GM12878 (cell line): ENCODE results near the gene JOSD2. TPM values are rescaled to one million over a fixed set of nuclear protein-coding genes. Genes with fewer than 3 reads are reported as not detected.

Source experiments
- ATAC-seq: fragments of 200-7000 bp; cut with Tn5 transposase; 3 replicates; pipeline ENCODE4 v1.9.1; 2020; ENCODE audit warnings: mild to moderate bottlenecking, moderate library complexity
- BruUV-seq: library from RNA; stranded (reverse); fragments of 400-500 nt; replicated peaks from 2 replicates; lab custom pipeline; 2021; lab: Mats Ljungman, UMichigan
- CTCF ChIA-PET: fragments of 300-600 bp; sonication (Branson Sonifier 250); formaldehyde crosslinking; extraction: SDS; loops from one replicate; lab custom pipeline; 2021; ENCODE audit warnings: inconsistent platforms; lab: Yijun Ruan, JAX
- POLR2A ChIA-PET: fragments of 350-600 bp; formaldehyde crosslinking; extraction: SDS; loops from one replicate; lab custom pipeline; 2021; ENCODE audit warnings: inconsistent platforms; lab: Charles Lee
- RAD21 ChIA-PET: fragments of 300-600 bp; sonication (Branson Sonifier 250); formaldehyde crosslinking; loops from one replicate; lab custom pipeline; 2023; ENCODE audit warnings: antibody characterized with exemption; ENCODE audit not compliant: unreplicated experiment; lab: Charles Lee
- SMC1A ChIA-PET: fragments of 300-600 bp; sonication (Branson Sonifier 250); formaldehyde crosslinking; loops from one replicate; lab custom pipeline; 2023; ENCODE audit not compliant: unreplicated experiment, uncharacterized antibody; lab: Charles Lee
- DNase-seq: peaks from one replicate; pipeline ENCODE4 v3.0.0-alpha.2; 2011; ENCODE audit warnings: low read depth, low spot score
- FAIRE-seq: peaks from 3 replicates; lab custom pipeline; 2011; peaks lifted over from hg19 to GRCh38; lab: Jason Lieb, UNC
- H2AFZ ChIP-seq: 2 replicates; pipeline ENCODE4 v1.6.0; 2011; ENCODE audit warnings: low read depth, low read length, control low read depth; ENCODE audit not compliant: control insufficient read depth
- H3K27ac ChIP-seq: 2 replicates; pipeline ENCODE4 v1.5.1; 2011; ENCODE audit warnings: control low read depth; ENCODE audit not compliant: control insufficient read depth, insufficient read depth
- H3K27me3 ChIP-seq, 2 experiments: replicated peaks in 1 of 2; 2 replicates each; pipeline versions ENCODE4 v1.6.0 to v1.6.1; 2011; ENCODE audit warnings: low read length in 1 of 2; ENCODE audit not compliant: control insufficient read depth in 2 of 2, insufficient read depth in 2 of 2
- H3K36me3 ChIP-seq, 2 experiments: 2 replicates each; pipeline ENCODE4 v1.5.1; 2011; ENCODE audit warnings: low read length in 1 of 2; ENCODE audit not compliant: control insufficient read depth in 2 of 2, insufficient read depth in 2 of 2
- H3K4me1 ChIP-seq: 2 replicates; pipeline ENCODE4 v1.6.1; 2011; ENCODE audit warnings: mild to moderate bottlenecking, low read length, moderate library complexity, mixed read lengths; ENCODE audit not compliant: control insufficient read depth, insufficient read depth
- H3K4me2 ChIP-seq: 2 replicates; pipeline ENCODE4 v1.6.0; 2011; ENCODE audit warnings: control low read depth; ENCODE audit not compliant: control insufficient read depth, insufficient read depth
- H3K4me3 ChIP-seq: fragments of 200-600 bp; sonication (generic); 2 replicates; pipeline ENCODE4 v1.5.1; 2016
- H3K79me2 ChIP-seq: 2 replicates; pipeline ENCODE4 v1.6.0; 2011; ENCODE audit warnings: low read length; ENCODE audit not compliant: control insufficient read depth, insufficient read depth
- H3K9ac ChIP-seq: 2 replicates; pipeline ENCODE4 v1.8.0; 2011; ENCODE audit warnings: low read length, control low read depth, mixed read lengths; ENCODE audit not compliant: control insufficient read depth, insufficient read depth
- H3K9me3 ChIP-seq: replicated peaks from 3 replicates; pipeline ENCODE4 v1.5.1; 2011; ENCODE audit warnings: mild to moderate bottlenecking, low read length; ENCODE audit not compliant: control insufficient read depth, insufficient read depth
- H4K20me1 ChIP-seq: 2 replicates; pipeline ENCODE4 v1.6.0; 2011; ENCODE audit not compliant: control insufficient read depth, insufficient read depth
- BCLAF1 ChIP-seq: fragments of 450-650 bp; IDR thresholded peaks from 2 replicates; pipeline ENCODE4 v1.6.1; 2017; ENCODE audit warnings: antibody characterized with exemption, mild to moderate bottlenecking, moderate library complexity
- FOXK2 ChIP-seq: fragments of 450-650 bp; IDR thresholded peaks from 2 replicates; pipeline ENCODE4 v1.6.1; 2017; ENCODE audit warnings: mild to moderate bottlenecking, moderate library complexity
- MTA3 ChIP-seq: IDR thresholded peaks from 2 replicates; pipeline ENCODE4 v1.6.1; 2012; ENCODE audit warnings: low read length, inconsistent platforms, borderline replicate concordance
- RBBP5 ChIP-seq: fragments of 200-600 bp; sonication (generic); conservative IDR thresholded peaks from 2 replicates; pipeline ENCODE4 v1.6.1; 2016
- REST ChIP-seq: IDR thresholded peaks from 2 replicates; pipeline ENCODE4 v1.6.1; 2012; ENCODE audit warnings: mild to moderate bottlenecking, low read depth, low read length
- SREBF2 ChIP-seq: IDR thresholded peaks from 2 replicates; pipeline ENCODE4 v1.6.1; 2012; ENCODE audit warnings: mild to moderate bottlenecking, low read length
- TCF7 ChIP-seq: IDR thresholded peaks from 2 replicates; pipeline ENCODE4 v1.6.1; 2014; ENCODE audit warnings: antibody characterized with exemption, borderline replicate concordance
- ZZZ3 ChIP-seq: IDR thresholded peaks from 2 replicates; pipeline ENCODE4 v1.6.1; 2011; ENCODE audit warnings: low read depth; ENCODE audit not compliant: control insufficient read depth, insufficient read length
- WGBS: methylation state at CpG from one replicate; pipeline ENCODE4 v1.1.6; 2016; ENCODE audit warnings: low lambda C conversion rate; ENCODE audit not compliant: insufficient replicate concordance, insufficient coverage; ENCODE audit errors: missing lambda C conversion rate; 5-methylcytosine and 5-hydroxymethylcytosine counted together
- in situ Hi-C: fragments of 300-500 bp; cut with MboI; formaldehyde crosslinking; loops from 9 replicates; pipeline ENCODE4 v1.14.3; 2018; ENCODE audit warnings: mixed read lengths
- intact Hi-C: fragments of 100-400 bp; cut with micrococcal nuclease; formaldehyde crosslinking; loops from one replicate; pipeline ENCODE4 v1.14.2; 2022; ENCODE audit not compliant: unreplicated experiment
- polyA plus RNA-seq, 11 experiments: library from polyadenylated mRNA; depleted of rRNA in 4 of 11; unstranded in 6 of 11; stranded (reverse) in 5 of 11; fragments of >200 nt; fragmentation: Nextera tagmentation in 4 of 11; fragmentation: Illumina TruSeq in 1 of 11; extraction: Ambion mirVana in 4 of 11; extraction: Trizol in 1 of 11; gene quantifications; 1 replicate in 1 of 11; 2 replicates in 10 of 11; pipeline versions ENCODE4 v1.2.1 to v1.2.3, GENCODE V29; 2011 to 2016; ENCODE audit warnings: inconsistent platforms in 2 of 11, missing spikeins in 2 of 11, low read depth in 1 of 11
- total RNA-seq, 4 experiments: library from RNA; depleted of rRNA in 3 of 4; stranded (reverse); fragments of >200 nt in 3 of 4; fragmentation: Illumina TruSeq in 1 of 4; extraction: Trizol in 1 of 4; gene quantifications; 2 replicates each; pipeline versions ENCODE4 v1.2.1 to v1.2.3, GENCODE V29; 2013 to 2021

Gene JOSD2
- total and polyA plus RNA-seq, 10 of the 15 experiments (the other 5 are each of a cell fraction or from before 2014, with no cell fraction given): 0.91 to 26.7 (median 13.0) TPM

GRCh38 chr19:50458396-50459066, 52.5 kb downstream of the JOSD2 start:
- Histone ChIP-seq H3K4me2 (no peak overlapping the region), H3K9me3 (no peaks in the 10 kb centered on the region), H4K20me1 (no peaks in the 10 kb centered on the region), H3K36me3 (no peaks in the 10 kb centered on the region), H2AFZ (no peak overlapping the region), H3K4me3 (no peak overlapping the region), H3K27me3 (no peaks in the 10 kb centered on the region), H3K27ac (no peak overlapping the region), H3K9ac (no peak overlapping the region), H3K79me2 (no peaks in the 10 kb centered on the region), H3K4me1 (peaks cover 20% of the 10 kb centered on the region)
- intact Hi-C loops: no loop called here
- WGBS: 74% methylated on average over 34 of the region's 50 CpGs
- TF ChIP-seq MTA3: no peak
- TF ChIP-seq SREBF2: no peak
- TF ChIP-seq ZZZ3: no peak
- no peak for TF ChIP-seq FOXK2
- TF ChIP-seq RBBP5: no peak
- TF ChIP-seq TCF7: no peak
- TF ChIP-seq REST: no peak
- no peak for TF ChIP-seq BCLAF1
- SMC1A ChIA-PET: interaction anchor here (1.2 kb wide), 1 partner anchor 90 kb away, joined by 4 read pairs; no protein-coding TSS in a partner anchor
- DNase-seq (no peak), ATAC-seq (no peak), FAIRE-seq (no peak)
- POLR2A ChIA-PET: no interaction called here
- CTCF ChIA-PET: no interaction called here
- in situ Hi-C loops: no loop called here
- RAD21 ChIA-PET: no interaction called here
- BruUV-seq: no TSS peak
